ENCODE data around the gene C20orf141. TPM values are rescaled to one million over a fixed set of nuclear protein-coding genes. Genes with fewer than 3 reads are reported as not detected.

C20orf141 gene
- total and polyA plus RNA-seq, 2 of the 4 experiments (the other 2 are of a cell fraction) = 0.36 to 0.91 TPM

DNA sequence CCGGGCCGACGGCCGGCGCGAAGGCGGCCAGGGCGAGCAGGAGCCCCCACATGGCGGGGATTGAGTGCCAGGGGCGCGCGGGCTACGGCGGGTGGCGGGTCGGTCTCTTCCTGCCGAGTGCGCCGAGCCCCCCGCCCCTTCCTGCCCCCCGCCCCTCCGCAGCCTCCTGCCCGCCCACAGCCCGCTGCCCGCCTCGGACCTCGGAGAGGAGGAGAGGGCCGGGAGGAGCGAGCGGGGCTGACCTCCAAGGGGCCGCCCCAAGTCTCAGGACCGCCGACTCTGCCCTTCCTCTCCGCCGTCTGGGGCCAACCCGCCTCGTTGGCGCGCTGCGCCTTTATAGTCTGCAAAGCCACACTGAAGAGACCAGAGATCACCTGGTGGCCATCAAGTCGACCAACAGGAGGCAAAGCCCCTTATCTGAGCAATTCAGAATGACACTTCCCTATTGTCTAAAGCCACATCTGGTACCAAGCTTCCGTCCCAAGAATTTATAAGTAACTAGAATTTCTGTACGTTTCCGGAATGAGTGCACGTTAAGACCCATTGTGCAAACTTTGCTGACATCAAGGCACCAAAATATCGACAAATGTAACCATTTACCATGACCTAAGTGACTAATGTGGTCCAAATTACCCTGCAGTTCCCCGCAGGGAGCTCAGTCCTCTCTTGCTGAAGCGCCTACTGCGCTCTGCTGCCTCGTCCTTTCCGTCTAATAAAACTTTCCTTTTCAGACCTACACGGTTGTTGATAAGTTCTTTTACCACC is 14.1 kb upstream of the C20orf141 start, which contains the start of gene CPXM1:
Gene CPXM1, minus strand, starts transcription at position 107 of the 765 bp plus-strand sequence. Its CDS starts 55 bp downstream, at position 52.
- WGBS, 2 experiments (ENCODE audit: extremely low coverage in 2 of 2, insufficient read length in 1 of 2) = 7% methylated on average over 15 of the region's 52 CpGs; no CpG with 5 or more reads in 1 of the 2 experiments
- DNase-seq = no peak
- no peak for TF ChIP-seq RAD21 (IDR thresholded peaks at IDR 0.05; ENCODE audit: low read length)
- no peak for TF ChIP-seq MAFK (IDR thresholded peaks at IDR 0.05; ENCODE audit: low read depth, low read length)
- TF ChIP-seq, protein P1, sequence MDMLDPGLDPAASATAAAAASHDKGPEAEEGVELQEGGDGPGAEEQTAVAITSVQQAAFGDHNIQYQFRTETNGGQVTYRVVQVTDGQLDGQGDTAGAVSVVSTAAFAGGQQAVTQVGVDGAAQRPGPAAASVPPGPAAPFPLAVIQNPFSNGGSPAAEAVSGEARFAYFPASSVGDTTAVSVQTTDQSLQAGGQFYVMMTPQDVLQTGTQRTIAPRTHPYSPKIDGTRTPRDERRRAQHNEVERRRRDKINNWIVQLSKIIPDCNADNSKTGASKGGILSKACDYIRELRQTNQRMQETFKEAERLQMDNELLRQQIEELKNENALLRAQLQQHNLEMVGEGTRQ (IDR thresholded peaks at IDR 0.05; ENCODE audit: low read depth, low read length) = no peak
- TF ChIP-seq, protein P2, sequence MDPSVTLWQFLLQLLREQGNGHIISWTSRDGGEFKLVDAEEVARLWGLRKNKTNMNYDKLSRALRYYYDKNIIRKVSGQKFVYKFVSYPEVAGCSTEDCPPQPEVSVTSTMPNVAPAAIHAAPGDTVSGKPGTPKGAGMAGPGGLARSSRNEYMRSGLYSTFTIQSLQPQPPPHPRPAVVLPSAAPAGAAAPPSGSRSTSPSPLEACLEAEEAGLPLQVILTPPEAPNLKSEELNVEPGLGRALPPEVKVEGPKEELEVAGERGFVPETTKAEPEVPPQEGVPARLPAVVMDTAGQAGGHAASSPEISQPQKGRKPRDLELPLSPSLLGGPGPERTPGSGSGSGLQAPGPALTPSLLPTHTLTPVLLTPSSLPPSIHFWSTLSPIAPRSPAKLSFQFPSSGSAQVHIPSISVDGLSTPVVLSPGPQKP (IDR thresholded peaks at IDR 0.05; ENCODE audit: borderline replicate concordance, low read depth, low read length) = no peak
- no peak for TF ChIP-seq CEBPB (IDR thresholded peaks at IDR 0.05; ENCODE audit: low read depth, low read length)
- TF ChIP-seq RFX5 (IDR thresholded peaks at IDR 0.05; ENCODE audit: low read depth, low read length) = no peak
- TF ChIP-seq CHD1 (IDR thresholded peaks at IDR 0.05; ENCODE audit: low read depth, low read length) = no peak
- TF ChIP-seq CTCF (conservative IDR thresholded peaks at IDR 0.05; ENCODE audit: low read depth, low read length) = no peak
- TF ChIP-seq BHLHE40 (IDR thresholded peaks at IDR 0.05; ENCODE audit: low read depth, low read length) = no peak
- no peak for TF ChIP-seq SMC3 (IDR thresholded peaks at IDR 0.05; ENCODE audit: low read depth, low read length)
- TF ChIP-seq POLR2A (IDR thresholded peaks at IDR 0.05; ENCODE audit: low read depth, low read length) = no peak
- no peak for TF ChIP-seq MAZ (IDR thresholded peaks at IDR 0.05; ENCODE audit: borderline replicate concordance, low read depth, low read length)
- TF ChIP-seq NFE2L2 (IDR thresholded peaks at IDR 0.05; ENCODE audit: low read depth, low read length) = no peak
- TF ChIP-seq MXI1 (IDR thresholded peaks at IDR 0.05; ENCODE audit: borderline replicate concordance, low read depth, low read length) = no peak

More for the DNA sequence above, 14.1 kb upstream of the C20orf141 start, which contains the start of gene CPXM1:
- no peak within 1 kb of the TSS for H3K56ac ChIP-seq (ENCODE audit: extremely low read depth, insufficient read depth, low read length)
- H4K5ac ChIP-seq (ENCODE audit: low read depth, low read length) = peak within 1 kb of the TSS; percentile 32; the same call in 1 of the 2 replicates
- no peaks in the 10 kb centered on the region for H3K9me1 ChIP-seq (ENCODE audit: insufficient read depth, low read length)
- peak; percentile 51 for ATAC-seq (ENCODE audit: low read depth)
- H2BK5ac ChIP-seq (ENCODE audit: low read depth, low read length, poor library complexity, severe bottlenecking) = no peak within 1 kb of the TSS
- 0 out of 2 replicates have a peak, but pooled peaks cover 9% of the 10 kb centered on the region for H3K9me3 ChIP-seq (ENCODE audit: control insufficient read depth, insufficient read depth, low read length)
- H3K4me3 ChIP-seq (ENCODE audit: insufficient read depth, low read depth, low read length) = peak within 1 kb of the TSS; percentile 25
- peak within 1 kb of the TSS; percentile 5 to 62; a peak in 2 of 4 replicates for H4K8ac ChIP-seq (ENCODE audit: low read depth in 2 of 2, low read length in 2 of 2)
- peak within 1 kb of the TSS; percentile 84 for H2AFZ ChIP-seq (replicated peaks; ENCODE audit: low read length, poor library complexity)
- H2BK120ac ChIP-seq (ENCODE audit: low read depth, low read length) = peak within 1 kb of the TSS; percentile 44; the same call in 1 of the 2 replicates
- H3K27me3 ChIP-seq (ENCODE audit: control insufficient read depth, insufficient read depth, low read length) = peaks cover 61% of the 10 kb centered on the region
- peak within 1 kb of the TSS; percentile 60 for H3K4me2 ChIP-seq (ENCODE audit: low read depth, low read length)
- dilution Hi-C loops (cut with HindIII; ENCODE audit: low sequenced_read_pairs, unreplicated experiment) = no loop called here
- peak within 1 kb of the TSS; percentile 32; the same call in 1 of the 2 replicates for H3K27ac ChIP-seq (ENCODE audit: insufficient read depth, low read length)
- H2BK15ac ChIP-seq (ENCODE audit: low read depth, low read length) = no peak within 1 kb of the TSS
- H2AK9ac ChIP-seq (replicated peaks; ENCODE audit: low read depth, low read length, poor library complexity) = no peak within 1 kb of the TSS
- in situ Hi-C loops (cut with MboI; ENCODE audit: low sequenced_read_pairs) = loop anchor here (25.0 kb wide), 1 partner anchor 688 kb away; the partner anchor contains the start of gene STK35
- H3K9ac ChIP-seq (ENCODE audit: low read depth, low read length) = peak within 1 kb of the TSS; percentile 50; the same call in 1 of the 2 replicates
- CTCF ChIA-PET = no interaction called here
- H3K23ac ChIP-seq (ENCODE audit: low read depth, low read length) = no peak within 1 kb of the TSS
- intact Hi-C loops (cut with micrococcal nuclease) = loop anchor here (2.0 kb wide), 1 partner anchor 40 kb away; the partner anchor contains the start of genes PCED1A and VPS16
- H3K4ac ChIP-seq (ENCODE audit: low read depth, low read length) = 0 out of 2 replicates have a peak within 1 kb of the TSS, but pooled peaks have one; percentile 45
- no peaks in the 10 kb centered on the region for H4K20me1 ChIP-seq (ENCODE audit: insufficient read depth, low read length)
- H2BK20ac ChIP-seq (ENCODE audit: low read depth, low read length) = no peak within 1 kb of the TSS
- no peak within 1 kb of the TSS; the same call in 1 of the 2 replicates for H4K91ac ChIP-seq (ENCODE audit: insufficient read depth, low read depth, low read length)
- no peaks in the 10 kb centered on the region for H3K79me1 ChIP-seq (ENCODE audit: low read depth in 1 of 2, low read length in 2 of 2)
- H3K4me1 ChIP-seq (ENCODE audit: control insufficient read depth, insufficient read depth, low read length) = peaks cover 2% of the 10 kb centered on the region; the same call in 1 of the 2 replicates
- no peak within 1 kb of the TSS for H2AK5ac ChIP-seq (ENCODE audit: low read depth, low read length)
- no peaks in the 10 kb centered on the region; the same call in 1 of the 2 replicates for H3K36me3 ChIP-seq (ENCODE audit: control insufficient read depth, insufficient read depth, low read length)
- POLR2A ChIA-PET (ENCODE audit: unreplicated experiment) = no interaction called here
- no TSS peak for BruUV-seq (replicated peaks)
- H3K18ac ChIP-seq (ENCODE audit: low read depth, low read length) = no peak within 1 kb of the TSS; the same call in 1 of the 2 replicates
- H3K14ac ChIP-seq (replicated peaks; ENCODE audit: low read depth, low read length) = 0 out of 2 replicates have a peak within 1 kb of the TSS, but pooled peaks have one; percentile 11
